SH-SY5Y (cell line): ENCODE results near the gene UTP3.

ENCODE experiments used
- GATA2 ChIP-seq: IDR thresholded peaks from 2 replicates; pipeline ENCODE4 v1.6.1; 2011; ENCODE audit warnings: mild to moderate bottlenecking, low read depth, low read length
- GATA3 ChIP-seq: IDR thresholded peaks from 2 replicates; pipeline ENCODE4 v1.6.1; 2011; ENCODE audit warnings: low read depth, mild to moderate bottlenecking, low read length, moderate library complexity

- TF ChIP-seq GATA2 (no peak), GATA3 (no peak)
These were observed 36.1 kb downstream of the UTP3 start for GRCh38 chr4:70724463-70724862.
